OCI-LY7 (cell line): ENCODE results near the gene SLC13A3. TPM values are rescaled to one million over a fixed set of nuclear protein-coding genes. Genes with fewer than 3 reads are reported as not detected.

Source experiments
- BruUV-seq: library from RNA; stranded (reverse); fragments of 400-500 nt; replicated peaks from 2 replicates; lab custom pipeline; 2021; lab: Mats Ljungman, UMichigan
- CTCF ChIA-PET: fragments of 300-600 bp; sonication (Branson Sonifier 250); formaldehyde crosslinking; loops from one replicate; lab custom pipeline; 2022; ENCODE audit warnings: antibody characterized with exemption; ENCODE audit not compliant: unreplicated experiment; lab: Charles Lee
- POLR2A ChIA-PET: fragments of 300-600 bp; sonication (Branson Sonifier 250); formaldehyde crosslinking; loops from one replicate; lab custom pipeline; 2022; ENCODE audit warnings: antibody characterized with exemption; lab: Charles Lee
- DNase-seq: peaks from one replicate; pipeline ENCODE4 v3.0.0-alpha.2; 2015; ENCODE audit warnings: low spot score
- H2AFZ ChIP-seq: fragments of 200-600 bp; sonication (generic), shearing (Covaris generic); 2 replicates; pipeline ENCODE4 v1.6.1; 2014; ENCODE audit warnings: mild to moderate bottlenecking, antibody characterized with exemption, low read length, moderate library complexity
- H3K27ac ChIP-seq: fragments of 200-600 bp; sonication (generic); 2 replicates; pipeline ENCODE4 v1.5.1; 2014; ENCODE audit warnings: mixed run types, low read depth, mild to moderate bottlenecking, moderate library complexity, low read length, inconsistent platforms; ENCODE audit not compliant: poor library complexity, severe bottlenecking
- H3K36me3 ChIP-seq: fragments of 200-600 bp; sonication (generic); 2 replicates; pipeline ENCODE4 v1.6.1; 2014; ENCODE audit warnings: mild to moderate bottlenecking, antibody characterized with exemption, low read length, moderate library complexity, mixed read lengths; ENCODE audit not compliant: insufficient read depth
- H3K4me1 ChIP-seq: fragments of 200-600 bp; sonication (generic); 2 replicates; pipeline ENCODE4 v1.5.1; 2014; ENCODE audit warnings: mild to moderate bottlenecking, low read length; ENCODE audit not compliant: insufficient read depth, poor library complexity, severe bottlenecking
- H3K4me2 ChIP-seq: fragments of 200-600 bp; sonication (generic); 2 replicates; pipeline ENCODE4 v1.6.1; 2014; ENCODE audit warnings: mild to moderate bottlenecking, low read length
- H3K4me3 ChIP-seq: fragments of 200-600 bp; sonication (generic); 2 replicates; pipeline ENCODE4 v1.5.1; 2014; ENCODE audit warnings: mild to moderate bottlenecking, low read depth, low read length; ENCODE audit not compliant: poor library complexity, severe bottlenecking
- H3K79me2 ChIP-seq: fragments of 200-600 bp; sonication (generic); 2 replicates; pipeline ENCODE4 v1.6.1; 2016; ENCODE audit warnings: low read depth, mild to moderate bottlenecking, low read length, moderate library complexity, mixed read lengths; ENCODE audit not compliant: insufficient read depth
- H3K9me2 ChIP-seq: fragments of 200-600 bp; sonication (generic); 2 replicates; pipeline ENCODE4 v1.6.1; 2016; ENCODE audit warnings: mild to moderate bottlenecking, low read length, mixed read lengths; ENCODE audit not compliant: insufficient read depth
- H3K9me3 ChIP-seq: fragments of 200-600 bp; sonication (generic); 2 replicates; pipeline ENCODE4 v1.6.1; 2014; ENCODE audit warnings: mild to moderate bottlenecking, mixed run types, low read length, mixed read lengths
- H4K20me1 ChIP-seq: fragments of 200-600 bp; sonication (generic); 2 replicates; pipeline ENCODE4 v1.6.1; 2014; ENCODE audit warnings: mild to moderate bottlenecking, antibody characterized with exemption, low read length, moderate library complexity, mixed read lengths; ENCODE audit not compliant: insufficient read depth
- CTCF ChIP-seq: fragments of 200-600 bp; sonication (generic); conservative IDR thresholded peaks from 2 replicates; pipeline ENCODE4 v1.5.1; 2014; ENCODE audit warnings: mild to moderate bottlenecking, antibody characterized with exemption, low read length, moderate library complexity, mixed read lengths
- EZH2phosphoT487 ChIP-seq: fragments of 200-600 bp; sonication (generic); IDR thresholded peaks from 2 replicates; pipeline ENCODE4 v1.6.1; 2018; ENCODE audit warnings: low read depth, borderline replicate concordance, mild to moderate bottlenecking, mixed run types, antibody characterized with exemption, low read length, moderate library complexity, mixed read lengths
- intact Hi-C: fragments of 100-400 bp; cut with micrococcal nuclease; formaldehyde crosslinking; loops from one replicate; pipeline ENCODE4 v1.10.0; 2022; ENCODE audit not compliant: unreplicated experiment
- total RNA-seq, 2 experiments: library from RNA; depleted of rRNA in 1 of 2; stranded (reverse); fragments of >200 nt in 1 of 2; shearing (Covaris generic) in 1 of 2; gene quantifications; 2 replicates each; pipeline ENCODE4 v1.2.3, GENCODE V29; 2014 to 2022

Gene SLC13A3
- total RNA-seq, 2 experiments from 2014 or later, result not detected

- peaks cover 9% of the 10 kb centered on the region for H3K4me1 ChIP-seq
- H3K79me2 ChIP-seq, result no peaks in the 10 kb centered on the region
- no peaks in the 10 kb centered on the region for H4K20me1 ChIP-seq
- no peak overlapping the region for H3K27ac ChIP-seq
- no peaks in the 10 kb centered on the region for H3K9me2 ChIP-seq
- H3K36me3 ChIP-seq, result no peaks in the 10 kb centered on the region
- intact Hi-C loops, result no loop called here
- ChIA-PET CTCF (no interaction called here), POLR2A (interaction anchor here (0.6 kb wide), 1 partner anchor 243 kb away, joined by 3 read pairs; no protein-coding TSS in a partner anchor)
- TF ChIP-seq EZH2phosphoT487, result no peak
- no peak for TF ChIP-seq CTCF
- 0 out of 2 replicates have a peak, but pooled peaks cover 4% of the 10 kb centered on the region for H3K9me3 ChIP-seq
- no peak overlapping the region for H3K4me3 ChIP-seq
- no peak for DNase-seq
- no peak overlapping the region for H2AFZ ChIP-seq
- H3K4me2 ChIP-seq, result no peak overlapping the region
- no TSS peak for BruUV-seq
Measured at GRCh38 chr20:46700481-46700880, 49.2 kb upstream of the SLC13A3 start.

GRCh38 chr20:46699651-46700359, 48.5 kb upstream of the SLC13A3 start:
- no TSS peak for BruUV-seq
- Histone ChIP-seq H3K27ac (no peak overlapping the region), H2AFZ (no peak overlapping the region), H3K9me3 (no peaks in the 10 kb centered on the region), H3K4me2 (no peak overlapping the region), H3K9me2 (no peaks in the 10 kb centered on the region), H3K36me3 (no peaks in the 10 kb centered on the region), H3K4me3 (no peak overlapping the region), H4K20me1 (no peaks in the 10 kb centered on the region), H3K4me1 (peaks cover 9% of the 10 kb centered on the region), H3K79me2 (no peaks in the 10 kb centered on the region)
- ChIA-PET CTCF (no interaction called here), POLR2A (no interaction called here)
- DNase-seq, result no peak
- intact Hi-C loops, result no loop called here
- TF ChIP-seq CTCF, result peak; percentile 77
- TF ChIP-seq EZH2phosphoT487, result no peak

- Histone ChIP-seq H3K4me1 (peaks cover 14% of the 10 kb centered on the region), H2AFZ (no peak overlapping the region), H4K20me1 (no peaks in the 10 kb centered on the region), H3K4me3 (no peak overlapping the region), H3K36me3 (no peaks in the 10 kb centered on the region), H3K4me2 (no peak overlapping the region), H3K27ac (no peak overlapping the region), H3K9me3 (no peaks in the 10 kb centered on the region), H3K79me2 (no peaks in the 10 kb centered on the region), H3K9me2 (no peaks in the 10 kb centered on the region)
- ChIA-PET POLR2A (no interaction called here), CTCF (no interaction called here)
- BruUV-seq, result no TSS peak
- intact Hi-C loops, result no loop called here
- TF ChIP-seq CTCF (no peak), EZH2phosphoT487 (no peak)
- DNase-seq, result no peak
Measured at GRCh38 chr20:46698788-46699187, 47.5 kb upstream of the SLC13A3 start.
